Stimulated activated CD4-positive, alpha-beta T cell treated with anti-CD3 and anti-CD28 coated beads, Interleukin-1b, Interleukin-23, amount 100 ng/mL, for 4 hours (primary cell): ENCODE results near the gene KCNH2.
"Not testable (repeated sequence)": the region's sequence is repeated elsewhere in the genome, so short reads cannot be mapped to it uniquely, and the experiment has no call there.

Experiments
- DNase-seq, 2 donors: peaks; one replicate each; pipeline ENCODE4 v3.0.0-alpha.2; 2020; ENCODE audit warnings: low read depth in 2 of 2

The KCNH2 gene

GRCh38 chr7:150978126-150978789 lies at the start of gene KCNH2:
KCNH2 (minus strand) TSS chr7:150978321; CDS start chr7:150977913, 408 bp downstream.
- peak in 1 of 2 donors; percentile 39 for DNase-seq

GRCh38 chr7:151027728-151028130 lies 49.6 kb upstream of the KCNH2 start:
- DNase-seq: not testable (repeated sequence)

GRCh38 chr7:151026771-151027727 lies 48.9 kb upstream of the KCNH2 start:
- DNase-seq: not testable (repeated sequence)

- DNase-seq: no peak
These were observed 48.0 kb upstream of the KCNH2 start for GRCh38 chr7:151025924-151026671.

GRCh38 chr7:151024435-151025056 lies 46.4 kb upstream of the KCNH2 start, which contains the start of gene ATG9B:
ATG9B (minus strand) TSS chr7:151024494; CDS start chr7:151024423, 71 bp downstream.
- DNase-seq: no peak

GRCh38 chr7:151023232-151023631 lies 45.1 kb upstream of the KCNH2 start:
- no peak for DNase-seq

GRCh38 chr7:151020231-151020630 lies 42.1 kb upstream of the KCNH2 start:
- no peak for DNase-seq

GRCh38 chr7:151019130-151019447 lies 41.0 kb upstream of the KCNH2 start:
- DNase-seq: no peak

GRCh38 chr7:151018421-151019129 lies 40.5 kb upstream of the KCNH2 start:
- DNase-seq: no peak

- DNase-seq: peak; percentile 77 to 86
These were observed 39.9 kb upstream of the KCNH2 start for GRCh38 chr7:151017953-151018420.

GRCh38 chr7:151017370-151017952 lies 39.3 kb upstream of the KCNH2 start:
- DNase-seq: no peak

GRCh38 chr7:151016942-151017341 lies 38.8 kb upstream of the KCNH2 start:
- no peak for DNase-seq

- DNase-seq: no peak
These were observed 38.4 kb upstream of the KCNH2 start for GRCh38 chr7:151016505-151016904.

- DNase-seq: no peak
These were observed 37.8 kb upstream of the KCNH2 start for GRCh38 chr7:151015967-151016366.

- no peak for DNase-seq
These were observed 36.8 kb upstream of the KCNH2 start for GRCh38 chr7:151014950-151015349.

GRCh38 chr7:151013733-151014497 lies 35.8 kb upstream of the KCNH2 start:
- peak; percentile 53 to 67 for DNase-seq

- no peak for DNase-seq
These were observed 35.2 kb upstream of the KCNH2 start for GRCh38 chr7:151013356-151013732.

GRCh38 chr7:151012911-151013347 lies 34.8 kb upstream of the KCNH2 start:
- no peak for DNase-seq

- no peak for DNase-seq
These were observed 34.0 kb upstream of the KCNH2 start for GRCh38 chr7:151012031-151012692.
